Bronchus fibroblast of lung (primary cell): Measurements from ENCODE around the gene ANXA2. TPM values are rescaled to one million over a fixed set of nuclear protein-coding genes. Genes with fewer than 3 reads are reported as not detected.

Experiments used
- total RNA-seq: library from RNA; depleted of rRNA; stranded (reverse); fragments of >200 nt; gene quantifications from 2 replicates; pipeline ENCODE4 v1.2.3, GENCODE V29; 2015

Gene ANXA2
- 4,293 and 4,597 TPM in 2 replicates for total RNA-seq

DNA sequence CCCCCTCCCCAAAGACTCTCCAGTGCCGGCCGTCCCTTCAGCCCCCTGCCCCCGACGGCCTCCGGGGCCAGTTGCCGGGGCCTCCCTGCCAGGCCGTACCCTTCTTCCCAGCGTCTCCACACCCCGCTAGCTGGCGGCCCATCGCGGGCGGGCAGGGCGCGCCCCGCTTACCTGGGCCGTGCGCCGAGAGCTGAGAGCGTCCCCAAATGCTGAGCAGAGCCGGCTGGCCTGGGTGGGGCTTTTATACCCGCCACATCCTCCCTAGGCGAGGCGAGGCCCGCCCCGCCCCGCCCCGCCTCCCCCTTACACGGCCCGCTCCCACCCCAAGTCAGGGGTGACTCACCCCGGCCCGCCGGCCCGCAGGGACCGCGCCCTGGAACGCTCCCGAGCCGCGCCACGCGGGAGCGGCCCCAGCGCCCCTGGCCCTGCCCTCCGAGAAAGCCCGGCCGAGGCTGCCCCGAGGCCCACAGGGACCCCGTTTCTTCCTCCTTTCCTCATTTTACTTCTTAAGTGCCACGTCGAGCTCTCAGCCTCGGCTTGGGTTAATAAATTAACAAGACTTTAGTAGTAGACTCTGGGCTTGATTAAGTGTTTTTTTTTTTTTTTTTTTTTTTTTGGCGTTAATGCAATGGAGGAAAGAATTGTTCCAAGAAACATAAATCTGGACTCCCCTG, at the start of gene ANXA2:
TSS of gene ANXA2 (minus strand) at position 215 of the 674 bp plus-strand sequence. CDS start 11,911 bp downstream, outside the sequence.

Other genes with a start within 250 kb of the ANXA2 start
- gene ICE2, start 81.2 kb upstream of the ANXA2 start, total RNA-seq, result 14.6 and 17.2 TPM in 2 replicates